GM21390 (cell line): ENCODE measurements around the gene PPFIA4.

ENCODE experiments used
- ATAC-seq: cut with Tn5 transposase; IDR thresholded peaks from one replicate; pipeline ENCODE4 v1.9.1; 2021; ENCODE audit not compliant: unreplicated experiment

The PPFIA4 gene

GRCh38 chr1:203056012-203056411 lies 29.7 kb downstream of the PPFIA4 start:
- no peak for ATAC-seq

DNA sequence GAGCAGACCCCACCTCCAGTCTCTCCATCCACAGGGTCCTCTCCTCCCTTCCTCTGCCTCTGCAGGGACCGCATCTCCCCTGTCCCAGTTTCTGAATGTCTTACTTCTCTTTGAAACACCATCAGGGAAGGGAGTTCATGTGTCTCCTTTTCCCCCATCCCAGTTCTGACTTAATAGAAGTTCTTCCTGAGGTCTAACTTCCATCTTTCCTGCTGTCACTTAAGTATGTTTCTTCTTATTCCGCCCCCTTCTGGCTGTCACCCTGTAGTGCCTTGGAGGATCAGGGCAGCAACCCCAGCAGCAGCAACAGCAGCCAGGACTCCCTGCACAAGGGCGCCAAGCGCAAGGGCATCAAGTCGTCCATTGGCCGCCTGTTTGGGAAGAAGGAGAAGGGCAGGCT lies 30.2 kb downstream of the PPFIA4 start:
- no peak for ATAC-seq

DNA sequence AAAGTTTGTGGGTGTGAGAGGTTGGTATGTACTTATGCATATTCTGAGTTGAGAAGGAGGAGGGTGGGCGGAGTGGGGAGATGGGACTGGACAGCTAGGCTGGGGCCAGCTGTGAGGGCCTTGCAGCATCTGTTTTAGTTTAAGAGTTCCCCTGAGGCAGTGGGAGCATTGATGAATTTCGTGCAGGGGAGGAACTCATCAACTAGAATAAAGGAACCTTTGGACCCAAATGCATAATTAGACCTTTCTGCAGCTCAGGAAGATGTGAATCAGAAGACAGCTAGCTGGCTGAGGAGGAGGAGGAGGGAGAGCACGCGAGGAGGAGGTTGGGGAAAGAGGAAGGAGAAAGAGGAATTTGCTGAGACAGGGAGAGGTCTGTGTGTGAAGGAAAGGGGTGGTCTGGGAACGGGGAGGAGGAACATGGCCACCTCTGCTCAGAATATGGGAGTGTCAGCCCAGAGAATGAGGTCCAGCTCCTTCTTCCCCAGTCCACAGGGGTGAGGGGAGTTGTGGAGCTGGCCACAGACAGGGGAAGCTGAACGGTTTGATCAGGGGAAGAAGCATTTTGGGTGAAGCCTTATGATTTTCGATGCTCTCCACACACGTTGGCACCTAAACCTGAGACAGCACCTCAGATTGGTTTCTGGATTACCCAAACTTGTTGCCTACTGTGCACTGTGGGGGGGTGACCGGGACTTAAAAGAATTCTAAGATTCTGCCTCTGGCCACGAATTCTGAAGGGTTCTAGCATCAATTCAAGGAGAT lies 31.8 kb downstream of the PPFIA4 start:
- ATAC-seq: no peak

GRCh38 chr1:203058676-203058935 lies 32.3 kb downstream of the PPFIA4 start:
- ATAC-seq: no peak

DNA sequence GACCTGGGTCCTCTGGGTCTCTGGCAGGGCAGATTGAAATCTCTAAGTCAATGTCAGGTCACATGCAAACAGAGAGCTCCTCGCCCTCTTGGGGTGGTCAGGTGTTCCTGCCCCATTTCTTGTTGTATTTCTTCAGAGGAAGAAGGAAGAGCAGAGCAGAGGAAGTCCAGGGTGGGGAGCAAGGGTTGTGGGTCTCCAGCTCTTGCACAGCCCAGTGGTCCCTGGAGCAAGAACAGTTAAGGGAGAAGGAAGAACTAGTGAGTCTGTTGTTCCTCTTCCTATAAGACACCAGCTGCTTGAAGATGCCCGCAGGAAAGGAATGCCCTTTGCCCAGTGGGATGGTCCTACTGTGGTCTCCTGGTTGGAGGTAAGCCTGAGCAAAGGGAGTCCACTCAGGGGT lies 33.2 kb downstream of the PPFIA4 start:
- ATAC-seq: no peak

DNA sequence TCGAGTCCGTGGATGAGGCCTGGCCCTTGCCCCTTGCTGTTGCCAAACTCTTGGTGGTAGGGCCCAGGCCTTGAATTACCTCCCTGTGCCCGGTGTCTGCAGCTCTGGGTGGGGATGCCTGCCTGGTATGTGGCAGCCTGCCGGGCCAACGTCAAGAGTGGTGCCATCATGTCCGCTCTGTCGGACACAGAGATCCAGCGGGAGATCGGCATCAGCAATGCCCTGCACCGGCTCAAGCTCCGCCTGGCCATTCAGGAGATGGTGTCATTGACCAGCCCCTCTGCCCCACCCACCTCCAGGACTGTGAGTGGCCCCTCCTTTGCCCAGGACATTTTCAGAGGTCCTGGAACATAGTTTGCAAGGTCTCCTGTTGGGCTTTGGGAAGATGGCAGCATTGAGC lies 33.8 kb downstream of the PPFIA4 start:
- ATAC-seq: no peak

DNA sequence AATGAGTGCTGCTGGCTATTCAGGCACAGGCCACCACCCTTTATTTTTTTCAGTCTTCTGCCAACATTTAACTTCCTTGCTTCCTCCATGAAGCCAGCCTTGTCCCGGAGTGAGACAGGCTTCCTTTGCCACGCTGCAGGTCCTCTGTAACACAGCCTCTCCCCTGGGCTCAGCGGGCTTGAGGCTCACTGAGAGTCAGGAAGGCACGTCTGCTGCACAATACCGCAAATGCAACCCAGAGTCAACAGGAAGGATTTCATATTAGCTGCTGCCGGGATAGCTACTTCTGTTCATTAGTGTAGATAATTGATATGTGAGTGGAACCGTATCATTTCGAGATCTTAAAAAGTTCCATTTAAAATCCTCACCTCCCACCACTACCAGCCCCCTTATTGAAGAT lies 37.0 kb downstream of the PPFIA4 start:
- no peak for ATAC-seq

GRCh38 chr1:203065191-203065590 lies 38.9 kb downstream of the PPFIA4 start:
- no peak for ATAC-seq

GRCh38 chr1:203065986-203066385 lies 39.7 kb downstream of the PPFIA4 start:
- no peak for ATAC-seq

GRCh38 chr1:203066965-203067364 lies 40.7 kb downstream of the PPFIA4 start:
- no peak for ATAC-seq

DNA sequence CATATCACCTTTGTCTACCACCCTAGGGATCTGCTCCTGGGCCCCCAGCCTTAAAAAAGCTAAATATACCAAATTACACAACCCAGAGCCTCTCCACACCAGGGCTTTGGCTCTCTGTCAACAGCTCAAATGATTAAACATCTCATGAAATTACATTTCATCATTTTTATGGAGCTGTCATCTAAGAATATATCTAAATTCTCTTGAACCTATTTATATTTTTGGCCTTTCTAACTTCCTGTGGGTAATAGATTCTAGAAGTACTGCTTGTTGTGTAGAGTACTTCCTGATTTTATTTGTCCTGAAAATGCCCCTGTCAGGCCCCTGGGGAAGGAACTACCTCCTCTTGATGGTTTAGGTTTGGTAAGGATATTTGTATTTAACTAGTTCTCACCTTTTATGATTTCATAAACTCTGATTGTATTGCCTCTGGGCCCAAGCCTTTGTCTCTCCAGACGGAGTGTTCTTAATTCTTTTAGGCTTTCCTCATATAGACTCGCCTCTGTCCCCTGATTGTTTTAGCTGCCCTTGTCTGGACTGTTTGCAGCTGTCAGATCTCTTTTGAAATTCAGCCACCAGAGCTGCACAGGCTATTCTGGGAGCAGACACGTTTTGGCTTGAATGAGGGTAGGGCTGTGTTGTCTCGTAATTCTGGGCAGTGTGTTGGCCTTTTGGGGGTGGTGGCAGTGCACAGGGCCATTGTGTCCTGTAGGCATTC lies 42.9 kb downstream of the PPFIA4 start:
- no peak for ATAC-seq

GRCh38 chr1:203072002-203072602 lies 45.8 kb downstream of the PPFIA4 start:
- no peak for ATAC-seq

DNA sequence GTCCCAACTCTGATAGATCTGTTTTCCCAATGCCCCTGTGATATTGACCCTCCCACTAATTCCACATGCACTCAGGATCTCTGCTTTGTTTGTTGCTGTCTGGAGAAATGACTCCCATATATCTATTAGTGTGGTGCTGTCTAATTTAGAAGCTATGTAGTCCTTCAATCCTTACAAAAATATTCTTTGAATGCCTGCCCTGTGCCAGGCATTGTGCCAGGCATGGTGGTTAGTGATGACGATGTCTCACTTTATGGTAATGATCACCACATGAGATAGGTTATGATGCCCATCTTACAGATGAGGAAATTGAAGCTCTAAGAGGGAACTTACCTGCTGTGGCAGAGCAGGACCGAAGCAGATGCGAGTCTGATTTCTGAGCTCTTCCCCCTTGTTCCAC lies 46.6 kb downstream of the PPFIA4 start:
- no peak for ATAC-seq

GRCh38 chr1:203073469-203073868 lies 47.2 kb downstream of the PPFIA4 start:
- no peak for ATAC-seq

DNA sequence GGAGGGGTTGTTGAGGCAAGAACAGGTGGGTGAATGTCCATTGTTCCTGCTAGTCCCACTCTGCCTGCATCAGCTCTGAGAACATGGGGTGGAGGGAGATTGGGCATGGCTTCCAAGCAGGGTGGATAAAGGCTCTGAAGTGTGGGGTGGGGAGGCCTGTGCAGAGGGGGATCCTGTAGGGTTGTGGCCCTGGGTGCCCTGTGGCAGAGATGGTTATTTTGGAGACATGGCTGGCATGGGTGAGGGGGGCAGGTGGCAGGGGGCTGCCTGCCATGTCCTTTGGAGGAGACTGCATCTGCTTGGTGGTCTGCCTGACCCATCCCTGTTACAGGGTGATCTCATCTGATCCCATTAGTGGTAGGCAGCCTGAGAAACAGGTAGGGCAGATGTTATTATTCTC lies 48.3 kb downstream of the PPFIA4 start:
- ATAC-seq: no peak

DNA sequence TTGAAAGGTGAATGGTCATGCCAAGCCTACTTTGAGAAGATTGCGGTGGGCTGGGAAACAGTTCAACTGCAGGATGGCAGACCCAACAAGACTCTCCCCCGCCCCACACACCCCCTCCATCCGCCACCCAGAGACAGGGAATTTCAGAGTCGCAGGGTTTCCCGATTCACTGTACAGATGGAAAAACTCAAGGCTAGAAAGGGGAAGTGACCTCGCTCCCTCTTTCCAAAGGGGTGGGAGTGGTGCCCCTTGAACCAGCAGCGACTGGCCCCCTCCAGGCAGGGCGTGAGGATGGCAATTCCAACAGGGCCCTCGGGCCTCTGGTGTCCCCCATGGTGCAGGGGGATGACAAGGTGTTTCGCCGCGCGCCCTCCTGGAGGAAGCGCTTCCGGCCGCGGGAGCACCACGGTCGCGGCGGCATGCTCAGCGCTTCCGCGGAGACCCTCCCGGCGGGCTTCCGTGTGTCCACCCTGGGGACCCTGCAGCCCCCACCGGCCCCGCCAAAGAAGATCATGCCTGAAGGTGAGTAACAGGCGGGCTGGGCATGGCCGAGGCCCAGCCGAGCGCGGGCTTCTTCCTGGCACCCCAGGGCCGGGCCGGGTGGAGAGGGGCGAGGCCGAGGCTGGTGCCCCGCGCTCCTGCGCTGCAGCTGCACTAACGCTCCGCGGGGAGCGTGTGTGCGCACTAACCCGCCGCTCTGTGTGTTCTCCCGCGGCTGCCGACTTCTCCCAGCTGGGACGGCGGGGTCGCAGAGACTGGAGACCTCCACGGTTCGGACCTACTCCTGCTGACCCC lies 49.1 kb downstream of the PPFIA4 start:
- ATAC-seq: no peak

DNA sequence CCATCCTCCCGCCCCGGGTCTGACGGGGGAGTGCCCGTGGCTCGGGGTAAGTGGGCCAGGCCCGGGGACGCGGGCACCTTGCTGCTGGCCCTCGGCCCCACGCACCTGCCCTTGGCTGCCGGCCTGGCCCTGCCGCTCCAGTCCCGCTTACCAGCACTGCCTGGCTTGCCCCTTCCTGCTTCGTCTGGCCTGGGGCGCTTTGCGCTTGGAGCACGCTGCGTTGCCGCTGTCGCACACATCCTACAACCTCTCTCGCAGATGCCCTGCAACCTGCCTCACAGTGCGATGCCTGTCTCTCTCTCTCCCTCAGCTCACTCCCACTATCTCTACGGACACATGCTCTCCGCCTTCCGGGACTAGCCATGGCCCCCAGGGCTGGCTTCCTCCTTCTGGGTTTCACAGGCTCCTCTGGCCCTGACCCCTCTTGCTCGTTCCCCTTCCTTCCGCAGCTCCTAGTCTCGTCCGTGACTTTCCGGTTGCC lies 49.8 kb downstream of the PPFIA4 start:
- no peak for ATAC-seq

- ATAC-seq: no peak
These were observed 51.1 kb downstream of the PPFIA4 start for GRCh38 chr1:203077367-203077766.

- ATAC-seq: no peak
These were observed 51.7 kb downstream of the PPFIA4 start for GRCh38 chr1:203077956-203078355.

- no peak for ATAC-seq
These were observed 52.2 kb downstream of the PPFIA4 start for GRCh38 chr1:203078478-203078877.

GRCh38 chr1:203080456-203080855 lies 54.2 kb downstream of the PPFIA4 start:
- no peak for ATAC-seq
